OCI-LY3 (cell line): Measurements from ENCODE around the gene PRKAG3.

Experiments used
- CTCF ChIP-seq: fragments of 200-600, 300-600 bp; sonication (generic); IDR thresholded peaks from 2 replicates; pipeline ENCODE4 v1.5.1; 2014; ENCODE audit warnings: antibody characterized with exemption, low read length, low read depth
- EZH2phosphoT487 ChIP-seq: fragments of 200-600 bp; shearing (Covaris generic); IDR thresholded peaks from 2 replicates; pipeline ENCODE4 v1.6.1; 2018; ENCODE audit warnings: antibody characterized with exemption, mixed run types, low read depth

DNA sequence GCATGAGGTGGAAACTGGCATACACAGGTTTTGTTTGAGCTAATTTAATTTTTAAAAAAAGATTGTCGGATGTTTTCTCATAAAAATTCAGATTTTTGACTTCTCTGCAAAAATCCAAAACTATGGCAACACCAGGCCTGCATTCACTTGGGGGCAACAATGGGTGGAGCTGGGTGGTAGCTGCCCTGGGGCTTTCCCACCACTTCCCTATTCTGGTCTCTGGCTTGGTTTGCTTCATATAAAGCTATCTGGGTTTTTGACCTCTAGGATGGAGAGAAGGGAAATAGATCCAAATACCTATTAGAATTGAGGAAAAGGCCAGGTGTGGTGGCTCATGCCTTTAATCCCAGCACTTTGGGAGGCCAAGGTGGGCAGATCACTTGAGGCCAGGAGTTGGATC lies 55.1 kb downstream of the PRKAG3 start:
- no peak for TF ChIP-seq CTCF
- TF ChIP-seq EZH2phosphoT487, result no peak
